IMR-90 (cell line): ENCODE data around the gene ACOT9. TPM values are rescaled to one million over a fixed set of nuclear protein-coding genes. Genes with fewer than 3 reads are reported as not detected.

ENCODE experiments used
- ATAC-seq: fragments of 200-7000 bp; cut with Tn5 transposase; 2 replicates; pipeline ENCODE4 v1.9.1; 2020; ENCODE audit warnings: low read depth, mild to moderate bottlenecking, moderate library complexity
- BruUV-seq: library from RNA; stranded (reverse); fragments of 400-500 nt; replicated peaks from 2 replicates; lab custom pipeline; 2021; lab: Mats Ljungman, UMichigan
- CTCF ChIA-PET: fragments of 300-600 bp; formaldehyde crosslinking; extraction: SDS; loops from one replicate; lab custom pipeline; 2021; ENCODE audit warnings: antibody characterized with exemption; lab: Yijun Ruan, JAX
- POLR2A ChIA-PET: fragments of 300-600 bp; sonication (Branson Sonifier 250); formaldehyde crosslinking; loops from one replicate; lab custom pipeline; 2022; ENCODE audit warnings: antibody characterized with exemption; ENCODE audit not compliant: unreplicated experiment; lab: Charles Lee
- DNase-seq: peaks from one replicate; pipeline ENCODE4 v3.0.0; 2013
- H2AFZ ChIP-seq: replicated peaks from 2 replicates; pipeline ENCODE3; 2013; ENCODE audit warnings: low read length, mild to moderate bottlenecking; ENCODE audit not compliant: poor library complexity
- H2AK5ac ChIP-seq: 2 replicates; pipeline ENCODE4 v1.6.1; 2013; ENCODE audit warnings: low read depth, low read length, inconsistent platforms
- H2AK9ac ChIP-seq: replicated peaks from 2 replicates; pipeline ENCODE3; 2013; ENCODE audit warnings: mild to moderate bottlenecking, low read depth, low read length, moderate library complexity; ENCODE audit not compliant: poor library complexity
- H2BK120ac ChIP-seq: 2 replicates; pipeline ENCODE4 v1.6.1; 2013; ENCODE audit warnings: low read depth, low read length, inconsistent platforms
- H2BK15ac ChIP-seq: 3 replicates; pipeline ENCODE4 v1.6.1; 2013; ENCODE audit warnings: low read depth, low read length, inconsistent platforms
- H2BK20ac ChIP-seq: 2 replicates; pipeline ENCODE4 v1.6.1; 2013; ENCODE audit warnings: low read depth, mild to moderate bottlenecking, inconsistent platforms, low read length, moderate library complexity
- H2BK5ac ChIP-seq: 2 replicates; pipeline ENCODE4 v1.6.1; 2013; ENCODE audit warnings: mild to moderate bottlenecking, low read depth, low read length, inconsistent platforms; ENCODE audit not compliant: poor library complexity, severe bottlenecking
- H3K14ac ChIP-seq: replicated peaks from 2 replicates; pipeline ENCODE4 v1.6.1; 2013; ENCODE audit warnings: low read depth, low read length, inconsistent platforms
- H3K18ac ChIP-seq: 2 replicates; pipeline ENCODE4 v1.6.1; 2013; ENCODE audit warnings: low read depth, low read length, control low read depth
- H3K23ac ChIP-seq: 2 replicates; pipeline ENCODE4 v1.6.1; 2013; ENCODE audit warnings: low read depth, low read length, inconsistent platforms
- H3K27ac ChIP-seq: 2 replicates; pipeline ENCODE4 v1.5.1; 2013; ENCODE audit warnings: mild to moderate bottlenecking, control low read depth, low read length; ENCODE audit not compliant: insufficient read depth
- H3K27me3 ChIP-seq: 2 replicates; pipeline ENCODE4 v1.6.1; 2013; ENCODE audit warnings: low read length; ENCODE audit not compliant: control insufficient read depth, insufficient read depth
- H3K36me3 ChIP-seq: 2 replicates; pipeline ENCODE4 v1.6.1; 2013; ENCODE audit warnings: low read length, mixed read lengths; ENCODE audit not compliant: control insufficient read depth, insufficient read depth
- H3K4ac ChIP-seq: 2 replicates; pipeline ENCODE4 v1.6.1; 2013; ENCODE audit warnings: low read depth, low read length, inconsistent platforms
- H3K4me1 ChIP-seq: 2 replicates; pipeline ENCODE4 v1.6.1; 2013; ENCODE audit warnings: low read length, mixed read lengths; ENCODE audit not compliant: control insufficient read depth, insufficient read depth
- H3K4me2 ChIP-seq: 2 replicates; pipeline ENCODE4 v1.6.1; 2013; ENCODE audit warnings: low read depth, mild to moderate bottlenecking, control low read depth, low read length, moderate library complexity
- H3K4me3 ChIP-seq: 2 replicates; pipeline ENCODE4 v1.5.1; 2013; ENCODE audit warnings: low read depth, mild to moderate bottlenecking, control low read depth, low read length, moderate library complexity; ENCODE audit not compliant: insufficient read depth
- H3K56ac ChIP-seq: 2 replicates; pipeline ENCODE4 v1.6.1; 2013; ENCODE audit warnings: low read length, inconsistent platforms; ENCODE audit not compliant: insufficient read depth; ENCODE audit errors: extremely low read depth
- H3K79me1 ChIP-seq, 2 experiments: 2 replicates each; pipeline ENCODE4 v1.6.1; 2013; ENCODE audit warnings: low read length in 2 of 2, inconsistent platforms in 1 of 2, low read depth in 1 of 2
- H3K9ac ChIP-seq: 2 replicates; pipeline ENCODE4 v1.6.1; 2013; ENCODE audit warnings: low read depth, low read length, control low read depth
- H3K9me1 ChIP-seq: 2 replicates; pipeline ENCODE4 v1.6.1; 2013; ENCODE audit warnings: low read length, inconsistent platforms; ENCODE audit not compliant: insufficient read depth
- H3K9me3 ChIP-seq: 2 replicates; pipeline ENCODE4 v1.6.1; 2013; ENCODE audit warnings: low read length; ENCODE audit not compliant: control insufficient read depth, insufficient read depth
- H4K20me1 ChIP-seq: 2 replicates; pipeline ENCODE4 v1.6.1; 2013; ENCODE audit warnings: low read length, inconsistent platforms; ENCODE audit not compliant: insufficient read depth
- H4K5ac ChIP-seq: 2 replicates; pipeline ENCODE4 v1.6.1; 2013; ENCODE audit warnings: mild to moderate bottlenecking, low read depth, low read length, control low read depth
- H4K8ac ChIP-seq, 2 experiments: 2 replicates each; pipeline ENCODE4 v1.6.1; 2013; ENCODE audit warnings: low read depth in 2 of 2, low read length in 2 of 2, control low read depth in 1 of 2, inconsistent platforms in 1 of 2
- H4K91ac ChIP-seq: 2 replicates; pipeline ENCODE4 v1.6.1; 2013; ENCODE audit warnings: low read depth, low read length, inconsistent platforms; ENCODE audit not compliant: insufficient read depth
- FOS ChIP-seq: fragments of 150-350 bp; IDR thresholded peaks from 2 replicates; pipeline ENCODE4 v1.6.1; 2016; ENCODE audit warnings: low read depth, low read length
- MXI1 ChIP-seq: IDR thresholded peaks from 2 replicates; pipeline ENCODE4 v1.6.1; 2012; ENCODE audit warnings: low read depth, mild to moderate bottlenecking, low read length, moderate library complexity, borderline replicate concordance
- NFE2L2 ChIP-seq: fragments of 150-350 bp; IDR thresholded peaks from 2 replicates; pipeline ENCODE4 v1.6.1; 2016; ENCODE audit warnings: low read depth, mild to moderate bottlenecking, low read length
- POLR2A ChIP-seq: IDR thresholded peaks from 2 replicates; pipeline ENCODE4 v1.6.1; 2012; ENCODE audit warnings: mild to moderate bottlenecking, low read depth, low read length
- RFX5 ChIP-seq: IDR thresholded peaks from 2 replicates; pipeline ENCODE4 v1.8.0; 2012; ENCODE audit warnings: low read depth, mild to moderate bottlenecking, low read length, moderate library complexity
- SMC3 ChIP-seq: fragments of 150-350 bp; IDR thresholded peaks from 2 replicates; pipeline ENCODE4 v1.6.1; 2016; ENCODE audit warnings: low read depth, mild to moderate bottlenecking, antibody characterized with exemption, low read length, moderate library complexity
- USF2 ChIP-seq: fragments of 150-350 bp; IDR thresholded peaks from 2 replicates; pipeline ENCODE4 v1.6.1; 2017; ENCODE audit warnings: mild to moderate bottlenecking, antibody characterized with exemption, low read length, low read depth
- WGBS, 2 experiments: methylation state at CpG; one replicate each; pipeline versions ENCODE4 v1.1.5 to v1.1.7; 2013; ENCODE audit warnings: missing lambda C conversion rate in 2 of 2; ENCODE audit not compliant: insufficient read length in 1 of 2; ENCODE audit errors: extremely low coverage in 2 of 2; 5-methylcytosine and 5-hydroxymethylcytosine counted together
- dilution Hi-C: fragments of 300-500 bp; cut with HindIII; formaldehyde crosslinking; loops from one replicate; pipeline ENCODE4 v1.14.3; 2018; ENCODE audit warnings: low sequenced_read_pairs; ENCODE audit not compliant: unreplicated experiment
- in situ Hi-C: fragments of 300-500 bp; cut with MboI; formaldehyde crosslinking; loops from 3 replicates; pipeline ENCODE4 v1.14.3; 2019; ENCODE audit warnings: low sequenced_read_pairs, inconsistent platforms, mixed read lengths
- intact Hi-C: fragments of 100-400 bp; cut with micrococcal nuclease; formaldehyde crosslinking; loops from 2 replicates; pipeline ENCODE4 v1.10.0; 2022
- polyA plus RNA-seq, 3 experiments: library from polyadenylated mRNA; depleted of rRNA; stranded (reverse); fragments of >200 nt; gene quantifications; 2 replicates each; pipeline ENCODE4 v1.2.3, GENCODE V29; 2012; ENCODE audit warnings: low replicate concordance in 1 of 3
- total RNA-seq: library from RNA; depleted of rRNA; stranded (reverse); fragments of >200 nt; gene quantifications from 2 replicates; pipeline ENCODE4 v1.2.3, GENCODE V29; 2012

ACOT9 gene
- total and polyA plus RNA-seq, 2 of the 4 experiments (the other 2 are of a cell fraction) = 43.5 to 47.3 TPM

- DNase-seq = no peak
Observed at GRCh38 chrX:23759821-23760220, 16.7 kb upstream of the ACOT9 start.

More at GRCh38 chrX:23759821-23760220, 16.7 kb upstream of the ACOT9 start:
- no peak for ATAC-seq
- Histone ChIP-seq H3K79me1 (no peaks in the 10 kb centered on the region), H2BK20ac (no peak overlapping the region), H3K18ac (no peak overlapping the region), H3K9ac (no peak overlapping the region), H3K4me1 (no peaks in the 10 kb centered on the region), H2AFZ (no peak overlapping the region), H3K27me3 (no peaks in the 10 kb centered on the region; the same call in 1 of the 2 replicates), H3K4me3 (no peak overlapping the region), H4K20me1 (no peaks in the 10 kb centered on the region), H3K27ac (no peak overlapping the region), H2AK9ac (no peak overlapping the region), H4K5ac (no peak overlapping the region), H3K4me2 (no peak overlapping the region), H3K14ac (no peak overlapping the region), H3K56ac (no peak overlapping the region), H2BK5ac (no peak overlapping the region), H3K23ac (no peak overlapping the region), H3K36me3 (no peaks in the 10 kb centered on the region), H4K8ac (no peak overlapping the region), H2BK15ac (no peak overlapping the region), H4K91ac (no peak overlapping the region), H3K9me3 (no peaks in the 10 kb centered on the region), H2BK120ac (no peak overlapping the region), H3K4ac (no peak overlapping the region), H3K9me1 (no peaks in the 10 kb centered on the region), H2AK5ac (no peak overlapping the region)
- no TSS peak for BruUV-seq
- in situ Hi-C loops = no loop called here
- dilution Hi-C loops = no loop called here
- intact Hi-C loops = no loop called here
- CTCF ChIA-PET = no interaction called here
- WGBS, 2 experiments = no CpG with 5 or more reads among the region's 2 CpGs
- TF ChIP-seq NFE2L2 = no peak
- no peak for TF ChIP-seq RFX5
- TF ChIP-seq POLR2A = no peak
- TF ChIP-seq SMC3 = no peak
- no peak for TF ChIP-seq FOS
- TF ChIP-seq MXI1 = no peak
- TF ChIP-seq USF2 = no peak
- POLR2A ChIA-PET = no interaction called here
